RCC 7860 (cell line): ENCODE results near the gene SUSD1.

Experiments
- DNase-seq: peaks from one replicate; pipeline ENCODE4 v3.0.0-alpha.2; 2015; ENCODE audit warnings: low spot score
- FAIRE-seq: peaks from 2 replicates; lab custom pipeline; 2012; peaks lifted over from hg19 to GRCh38; lab: Jason Lieb, UNC

The SUSD1 gene

DNA sequence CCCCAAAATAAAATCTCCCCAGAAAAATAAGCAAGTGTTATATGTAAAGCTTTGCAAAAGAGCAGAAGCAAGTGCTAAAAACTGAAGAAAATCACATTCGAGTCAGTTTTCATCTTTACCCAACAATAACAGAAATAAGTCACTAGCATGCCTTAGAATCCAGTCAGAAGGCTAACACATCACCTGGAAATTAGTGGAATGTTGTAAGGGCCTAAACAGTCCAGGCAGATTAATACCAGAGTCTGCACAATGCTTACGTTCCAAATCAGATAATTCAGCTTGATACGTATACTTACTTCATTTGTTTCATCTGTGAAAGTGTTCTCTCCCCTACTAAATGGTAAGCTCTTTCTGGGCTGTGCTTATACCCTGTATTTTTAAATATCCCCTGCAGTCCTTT lies 42.7 kb downstream of the SUSD1 start:
- no peak for DNase-seq
- no peak for FAIRE-seq

DNA sequence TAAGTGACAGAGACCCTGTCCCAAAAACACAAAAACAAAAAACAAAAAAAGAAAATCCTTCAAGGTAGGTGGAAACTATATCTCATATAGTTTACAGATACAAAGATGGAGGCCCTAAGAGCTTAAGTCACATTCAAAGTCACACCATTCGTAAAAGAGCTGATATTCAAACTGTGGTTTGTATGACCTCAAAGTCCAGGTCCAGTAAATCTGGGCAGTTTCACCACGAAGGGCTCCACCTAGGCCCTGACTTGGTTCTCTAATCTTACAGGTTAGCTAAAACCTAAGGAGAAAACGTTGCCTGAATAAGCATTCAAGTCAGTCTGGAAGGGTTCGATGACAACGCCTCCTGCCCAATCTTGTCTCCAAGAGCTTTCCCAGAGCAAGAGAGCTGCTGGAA lies 44.1 kb downstream of the SUSD1 start:
- DNase-seq (no peak), FAIRE-seq (no peak)

DNA sequence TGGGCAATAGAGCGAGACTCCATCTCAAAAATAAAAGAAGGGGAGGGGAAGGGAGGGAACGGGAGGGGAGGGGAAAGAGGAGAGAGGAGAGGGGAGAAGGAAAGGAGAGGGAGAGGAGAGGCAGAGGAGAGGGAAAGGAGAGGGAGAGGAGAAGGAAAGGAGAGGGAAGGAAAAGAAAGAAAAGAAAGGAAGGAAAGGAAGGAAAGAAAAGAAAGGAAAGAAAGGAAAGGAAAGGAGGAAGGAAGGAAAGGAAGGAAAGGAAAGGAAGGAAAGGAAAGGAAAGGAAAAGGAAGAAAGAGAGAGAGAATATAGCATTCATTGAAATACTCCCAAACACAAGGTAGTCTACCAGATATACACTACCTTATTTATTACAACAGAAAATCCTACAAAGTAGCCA lies 44.8 kb downstream of the SUSD1 start:
- FAIRE-seq = no peak

DNA sequence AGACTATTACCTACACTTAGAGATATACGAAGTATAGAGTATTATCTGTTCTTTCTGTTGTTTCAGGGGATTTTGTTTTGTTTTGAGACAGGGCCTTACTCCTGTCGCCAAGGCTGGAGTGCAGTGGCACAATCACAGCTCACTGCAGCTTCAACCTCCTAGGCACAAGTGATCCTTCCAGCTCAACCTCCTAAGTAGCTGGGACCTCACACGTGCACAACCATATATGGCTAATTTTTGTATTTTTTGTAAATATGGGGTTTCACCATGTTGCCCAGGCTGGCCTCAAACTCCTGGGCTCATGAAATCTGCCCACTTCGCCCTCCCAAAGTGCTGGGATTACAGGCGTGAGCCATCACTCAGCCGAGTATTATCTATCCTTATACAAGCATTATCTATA lies 45.9 kb downstream of the SUSD1 start:
- FAIRE-seq (no peak), DNase-seq (no peak)

More for the DNA sequence above, 44.8 kb downstream of the SUSD1 start:
- DNase-seq = no peak

DNA sequence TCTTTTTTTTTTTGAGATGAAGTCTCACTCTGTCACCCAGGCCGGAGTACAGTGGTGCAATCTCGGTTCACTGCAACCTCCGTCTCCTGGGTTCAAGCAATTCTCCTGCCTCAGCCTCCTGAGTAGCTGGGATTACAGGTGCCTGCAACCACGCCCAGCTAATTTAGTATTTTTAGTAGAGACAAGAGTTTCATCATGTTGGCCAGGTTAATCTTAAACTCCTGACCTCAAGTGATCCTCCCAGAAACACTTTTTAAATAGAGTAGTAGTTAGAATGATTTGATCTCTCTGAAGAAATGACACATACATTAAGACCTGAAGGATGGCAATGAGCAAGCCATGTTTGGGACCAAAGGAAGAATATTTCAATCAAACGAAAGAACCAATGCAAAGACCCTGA lies 46.7 kb downstream of the SUSD1 start:
- FAIRE-seq = peak; percentile 75
- DNase-seq = peak; percentile 30

DNA sequence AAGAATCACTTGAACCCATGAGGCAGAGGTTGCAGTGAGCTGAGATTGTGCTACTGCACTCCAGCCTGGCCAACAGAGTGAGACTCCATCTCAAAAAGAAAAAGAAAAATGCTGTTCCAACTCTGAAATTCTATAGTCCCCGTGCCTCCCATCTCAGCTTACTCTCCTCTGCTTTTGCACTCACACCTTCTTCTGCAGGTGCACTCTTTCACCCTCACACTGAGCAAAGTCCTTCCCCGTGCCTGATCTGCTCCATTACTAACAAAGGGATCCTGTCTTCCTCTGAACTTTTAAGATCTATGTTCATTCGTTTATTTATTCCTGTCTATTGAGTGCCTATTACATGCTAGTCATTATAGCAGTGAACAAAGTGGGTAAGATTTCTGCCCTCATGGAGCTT lies 47.8 kb downstream of the SUSD1 start:
- FAIRE-seq = no peak

DNA sequence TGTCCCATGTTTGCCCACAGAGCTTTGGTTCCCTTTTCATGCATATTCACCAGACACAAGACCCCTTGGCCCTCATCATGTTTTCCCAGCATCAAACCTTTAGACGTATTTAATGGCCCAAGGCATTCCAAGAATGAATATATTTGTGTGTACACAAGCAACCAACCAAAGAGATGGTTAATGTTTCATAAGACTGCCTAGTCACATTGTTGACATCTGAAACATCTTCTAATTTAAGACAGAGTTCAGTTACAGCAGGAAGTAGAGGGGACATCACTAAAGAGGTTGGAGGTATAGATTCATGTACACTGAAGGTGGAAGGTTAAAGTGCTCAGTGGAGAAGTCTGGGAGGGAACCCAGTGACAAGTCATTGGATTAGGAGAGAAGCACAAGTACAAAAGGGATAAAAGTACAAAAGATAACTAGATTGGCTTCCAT lies 49.1 kb downstream of the SUSD1 start:
- DNase-seq (peak; percentile 94), FAIRE-seq (peak; percentile 98)

More for the DNA sequence above, 47.8 kb downstream of the SUSD1 start:
- DNase-seq = no peak

DNA sequence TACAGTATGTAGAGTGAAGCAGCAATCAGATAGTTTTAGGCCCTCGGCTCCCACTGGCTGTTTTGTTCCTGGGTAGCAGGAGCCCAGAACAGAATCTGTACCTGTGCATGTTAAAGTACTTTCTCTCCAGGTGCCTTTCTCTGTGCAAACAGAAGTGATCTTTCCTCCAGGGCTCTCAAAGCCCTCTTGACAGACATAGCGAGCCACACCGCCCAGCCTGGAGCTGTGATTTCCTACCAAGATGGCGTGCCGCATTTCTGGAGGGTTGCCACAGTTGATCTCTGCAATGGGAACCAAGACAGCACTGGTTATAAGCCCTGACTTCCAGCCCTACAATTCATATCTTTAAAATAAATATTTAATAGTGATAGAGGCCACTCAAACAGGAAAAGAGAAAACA lies 50.9 kb downstream of the SUSD1 start:
- FAIRE-seq (no peak), DNase-seq (no peak)

DNA sequence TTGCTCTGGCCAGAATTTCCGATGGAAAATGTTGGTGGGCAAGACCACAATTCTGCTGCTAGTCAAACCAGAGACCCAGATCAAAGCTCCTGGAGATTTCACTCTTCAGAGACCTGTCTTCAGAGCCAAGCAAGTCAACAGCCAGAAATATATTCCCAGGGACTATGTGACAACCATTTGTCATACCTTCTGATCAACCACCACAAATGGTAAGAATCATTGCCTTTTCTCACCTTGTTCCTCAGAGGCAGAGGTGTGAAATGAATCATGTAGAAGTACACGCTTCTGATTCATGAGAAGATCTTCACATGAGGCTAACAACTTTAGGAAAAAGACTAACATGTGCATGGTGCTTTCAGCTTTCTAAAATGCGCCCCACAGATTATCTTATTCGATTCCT lies 53.5 kb downstream of the SUSD1 start:
- FAIRE-seq (no peak), DNase-seq (no peak)

DNA sequence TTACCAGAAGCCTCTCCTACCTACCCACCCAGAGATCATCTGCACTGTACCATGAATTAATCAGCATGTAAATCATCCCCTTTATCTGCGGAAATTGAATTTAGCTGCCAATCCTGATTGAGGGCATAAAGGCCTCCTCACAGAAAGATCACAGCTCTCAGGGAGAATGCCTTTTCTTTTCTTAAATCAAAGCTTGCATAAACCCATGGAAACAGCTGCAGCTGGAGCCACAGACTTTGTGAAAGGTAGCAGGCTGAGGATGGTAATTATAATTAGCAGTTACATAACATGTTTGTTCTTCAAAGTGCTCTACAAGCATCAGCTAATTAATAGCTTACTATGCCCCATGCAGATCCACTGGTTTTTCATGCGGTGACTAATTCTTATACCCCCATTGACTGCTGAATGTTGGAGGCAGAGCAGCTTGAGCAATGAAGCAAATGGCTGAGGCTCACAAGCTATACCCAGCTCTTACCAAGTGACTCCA lies 54.6 kb downstream of the SUSD1 start:
- DNase-seq (peak; percentile 52), FAIRE-seq (peak; percentile 73)

DNA sequence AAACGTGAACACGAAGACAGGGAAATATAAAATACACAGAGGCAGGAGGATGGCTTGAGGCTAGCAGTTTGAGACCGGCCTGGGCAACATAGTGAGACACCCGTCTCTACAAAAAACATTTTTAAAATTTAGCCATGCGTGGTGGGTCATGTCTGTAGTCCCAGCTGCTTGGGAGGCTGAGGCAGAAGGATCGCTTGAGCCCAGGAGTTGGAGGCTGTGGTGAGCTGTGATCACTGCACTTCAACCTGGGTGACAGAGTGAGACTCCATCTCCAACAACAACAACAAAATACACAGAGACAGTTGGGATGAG lies 55.1 kb downstream of the SUSD1 start:
- FAIRE-seq = no peak

DNA sequence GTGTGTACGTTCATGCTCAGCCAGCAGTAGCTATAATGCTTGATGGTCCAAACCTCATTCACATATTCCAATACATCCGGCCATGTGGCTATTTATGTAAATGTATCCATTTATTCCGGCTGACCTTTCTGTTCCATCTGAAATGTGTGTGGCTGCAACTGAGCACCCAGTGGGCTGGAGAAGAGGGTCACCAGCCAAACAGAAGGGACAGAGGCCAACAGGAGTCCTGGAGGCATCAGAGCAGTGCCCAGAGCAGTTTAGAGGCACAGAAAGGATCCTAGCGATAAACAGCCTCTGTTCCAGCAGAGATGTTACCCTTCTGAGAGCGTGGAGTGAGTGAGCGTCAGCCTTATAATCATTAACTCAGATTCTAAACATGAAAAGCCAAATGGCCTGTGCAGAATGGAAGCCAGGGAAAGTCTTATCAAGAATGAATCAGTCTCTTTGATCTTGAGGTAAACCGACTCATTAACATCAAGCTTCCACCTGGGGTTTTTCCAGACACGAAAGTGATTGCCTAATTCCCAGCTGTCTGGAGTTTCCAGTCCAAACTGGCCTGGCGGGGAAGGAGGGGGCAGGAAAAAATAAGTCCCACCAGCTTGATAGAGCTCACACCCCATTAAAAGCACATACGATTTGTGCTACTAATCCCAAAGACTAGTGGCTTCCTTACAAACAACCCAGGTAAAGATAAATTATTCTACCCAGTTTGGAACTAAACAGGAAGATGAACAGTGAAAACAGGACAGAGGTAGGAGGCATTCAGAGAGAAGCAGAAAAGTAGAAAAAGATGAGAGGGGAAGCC lies 55.7 kb downstream of the SUSD1 start:
- FAIRE-seq = peak; percentile 98
- peak; percentile 99 for DNase-seq

More for the DNA sequence above, 55.1 kb downstream of the SUSD1 start:
- no peak for DNase-seq

DNA sequence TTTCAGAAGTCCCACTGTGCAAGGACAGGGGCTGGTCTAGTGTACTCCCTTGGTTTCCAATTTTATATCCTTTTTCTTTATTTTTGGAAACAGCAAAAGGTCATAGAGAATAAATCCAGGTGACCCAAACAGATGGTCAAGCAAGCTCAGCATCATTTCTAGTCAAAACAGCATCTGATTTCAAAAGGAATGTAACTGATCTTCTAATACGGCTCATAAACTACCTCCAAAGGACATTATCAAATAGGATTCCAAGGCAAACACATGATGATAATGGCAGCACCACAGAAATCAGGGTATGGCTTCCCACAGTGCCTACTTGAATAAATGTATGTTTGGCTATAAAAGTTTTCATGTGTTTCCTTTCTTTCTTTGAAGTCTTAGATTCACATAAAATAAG lies 57.1 kb downstream of the SUSD1 start:
- DNase-seq (no peak), FAIRE-seq (no peak)

DNA sequence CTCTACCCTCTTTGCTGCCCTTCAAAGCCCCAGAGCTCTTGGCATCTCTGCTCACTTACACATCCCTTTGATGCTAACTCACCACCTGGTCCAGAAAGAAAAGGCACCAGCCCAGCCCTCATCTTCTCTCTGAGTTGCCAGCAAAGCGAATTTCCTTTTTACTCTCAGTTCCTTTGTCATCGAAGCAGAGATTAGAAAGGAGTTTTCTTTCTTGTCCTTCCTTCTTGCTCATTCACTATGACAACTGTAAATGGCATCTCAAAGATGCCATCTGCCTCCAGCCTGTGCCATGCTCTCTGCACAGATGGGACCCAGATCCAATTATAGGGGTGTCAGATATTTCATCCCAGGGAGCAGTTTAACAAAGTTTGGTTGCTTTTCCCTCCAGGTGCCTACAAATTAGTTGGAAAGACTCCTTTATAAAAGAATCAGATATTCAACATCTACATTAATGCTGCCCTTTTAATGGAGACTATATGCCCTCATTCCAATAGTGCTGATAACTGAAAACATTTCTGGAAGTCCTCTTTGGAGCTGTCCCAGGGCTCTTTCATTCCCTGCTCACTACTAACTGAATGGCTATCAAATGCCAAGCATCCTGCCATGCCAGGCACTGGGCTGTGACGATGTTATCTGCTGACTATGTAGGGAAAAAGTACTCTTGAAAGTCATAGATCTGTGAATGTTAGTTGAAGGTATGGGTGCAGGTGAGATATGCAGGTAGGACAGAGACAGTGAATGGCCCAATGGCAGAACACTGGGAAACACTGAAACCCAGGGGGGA lies 58.9 kb downstream of the SUSD1 start:
- peak; percentile 7 for DNase-seq
- FAIRE-seq = no peak

DNA sequence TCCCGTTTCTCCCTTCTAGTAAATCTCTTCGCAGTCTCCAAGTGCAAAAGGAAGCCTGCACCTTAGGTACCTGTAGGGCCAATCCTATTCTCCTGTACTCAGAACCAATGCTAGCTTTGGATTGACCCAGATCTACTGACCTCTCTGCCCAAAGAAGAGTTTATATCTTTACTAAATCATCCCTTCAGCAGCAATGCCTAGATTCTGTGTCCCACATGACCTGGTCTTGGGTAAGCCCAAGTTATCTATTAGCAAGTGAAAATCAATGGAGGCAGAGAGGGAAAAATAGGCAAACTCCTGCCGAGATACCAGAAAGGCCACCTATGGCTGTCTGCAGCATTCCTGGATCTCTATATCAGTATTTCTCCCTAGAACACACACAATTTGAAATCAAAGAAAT lies 60.0 kb downstream of the SUSD1 start:
- FAIRE-seq (no peak), DNase-seq (no peak)

DNA sequence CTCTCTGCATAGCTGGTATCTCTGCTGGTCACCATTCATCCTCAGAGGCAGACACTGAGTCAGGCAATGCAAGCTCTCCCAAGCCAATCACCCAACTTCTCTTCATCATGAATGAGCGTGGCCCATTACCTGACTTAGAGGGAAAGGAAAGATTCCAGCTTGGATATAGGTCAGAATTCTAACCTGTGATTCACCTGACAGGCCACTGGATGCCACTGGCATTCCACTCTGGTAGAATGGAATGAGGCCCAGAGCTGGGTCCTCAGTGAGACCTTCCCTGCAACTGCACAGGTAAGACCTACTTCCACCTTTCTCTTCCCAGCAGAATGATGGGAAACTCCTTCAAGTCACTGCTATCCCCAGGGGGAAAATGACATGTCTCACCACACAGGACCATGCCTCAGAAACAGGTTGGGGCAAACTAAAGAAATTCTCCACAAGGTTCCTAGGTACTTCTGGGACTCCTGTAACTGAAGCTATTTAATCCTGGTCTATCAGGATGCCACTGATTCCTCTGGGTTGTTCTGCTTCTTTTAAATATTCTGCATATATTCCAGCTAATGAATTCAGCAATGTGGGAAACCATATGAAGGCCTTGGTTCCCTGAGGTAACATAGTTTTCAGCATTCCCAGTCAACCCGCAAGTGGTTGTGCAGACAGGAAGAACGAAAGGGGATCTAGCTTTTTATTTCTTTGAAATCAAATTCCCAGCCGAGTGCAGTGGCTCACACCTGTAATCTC lies 62.0 kb downstream of the SUSD1 start:
- no peak for FAIRE-seq
- peak; percentile 91 for DNase-seq

DNA sequence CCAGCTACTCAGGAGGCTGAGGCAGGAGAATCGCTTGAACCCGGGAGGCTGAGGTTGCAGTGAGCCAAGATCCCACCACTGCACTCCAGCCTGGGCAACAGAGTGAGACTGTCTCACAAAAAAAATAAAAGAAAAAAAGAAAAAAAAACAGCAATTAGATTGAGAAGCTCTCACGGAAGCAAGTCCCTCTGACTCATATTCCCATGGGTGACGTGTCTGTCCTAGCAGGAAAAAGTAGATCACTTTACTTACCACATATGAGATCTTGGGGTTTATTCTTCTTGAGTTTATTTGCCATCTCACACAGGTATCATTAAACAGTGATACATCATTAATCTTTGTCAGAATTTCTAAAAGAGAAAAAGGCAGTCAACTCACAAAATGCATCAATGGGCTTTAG lies 62.6 kb downstream of the SUSD1 start:
- peak; percentile 94 for FAIRE-seq
- peak; percentile 95 for DNase-seq

DNA sequence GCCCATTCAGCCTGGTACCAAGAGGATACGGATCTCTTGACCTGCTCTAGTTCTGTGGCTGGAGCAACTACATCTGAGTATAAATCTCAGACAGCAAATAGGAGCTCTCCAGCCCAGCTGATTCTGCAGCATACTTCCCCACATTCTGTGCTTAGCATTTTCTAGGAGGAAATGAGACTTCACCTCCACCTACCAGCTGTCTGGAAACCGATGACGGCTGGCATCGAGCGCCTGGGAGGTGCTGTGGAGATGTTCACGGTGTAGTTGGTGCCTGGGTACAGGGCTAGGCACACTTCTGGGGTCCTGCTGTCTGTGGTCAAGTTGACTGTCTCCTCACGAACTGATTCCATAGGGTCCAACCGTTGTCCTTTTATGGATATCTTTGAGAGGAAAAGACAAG lies 63.6 kb downstream of the SUSD1 start:
- FAIRE-seq (no peak), DNase-seq (no peak)

DNA sequence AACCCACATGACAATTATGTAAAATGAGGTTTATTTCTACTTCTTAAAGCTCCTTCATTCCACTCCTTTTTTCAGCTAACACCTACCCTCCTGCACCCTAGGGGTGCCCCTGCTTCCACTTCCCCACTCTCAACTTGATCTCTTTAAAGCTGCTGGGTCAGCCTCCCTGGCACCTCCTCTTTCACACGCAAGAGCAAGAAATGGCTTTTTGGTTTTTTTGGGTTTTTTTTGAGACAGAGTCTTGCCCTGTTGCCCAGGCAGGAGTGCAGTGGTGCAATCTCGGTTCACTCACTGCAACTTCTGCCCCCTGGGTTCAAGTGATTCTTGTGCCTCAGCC lies 64.4 kb downstream of the SUSD1 start:
- FAIRE-seq (no peak), DNase-seq (no peak)

DNA sequence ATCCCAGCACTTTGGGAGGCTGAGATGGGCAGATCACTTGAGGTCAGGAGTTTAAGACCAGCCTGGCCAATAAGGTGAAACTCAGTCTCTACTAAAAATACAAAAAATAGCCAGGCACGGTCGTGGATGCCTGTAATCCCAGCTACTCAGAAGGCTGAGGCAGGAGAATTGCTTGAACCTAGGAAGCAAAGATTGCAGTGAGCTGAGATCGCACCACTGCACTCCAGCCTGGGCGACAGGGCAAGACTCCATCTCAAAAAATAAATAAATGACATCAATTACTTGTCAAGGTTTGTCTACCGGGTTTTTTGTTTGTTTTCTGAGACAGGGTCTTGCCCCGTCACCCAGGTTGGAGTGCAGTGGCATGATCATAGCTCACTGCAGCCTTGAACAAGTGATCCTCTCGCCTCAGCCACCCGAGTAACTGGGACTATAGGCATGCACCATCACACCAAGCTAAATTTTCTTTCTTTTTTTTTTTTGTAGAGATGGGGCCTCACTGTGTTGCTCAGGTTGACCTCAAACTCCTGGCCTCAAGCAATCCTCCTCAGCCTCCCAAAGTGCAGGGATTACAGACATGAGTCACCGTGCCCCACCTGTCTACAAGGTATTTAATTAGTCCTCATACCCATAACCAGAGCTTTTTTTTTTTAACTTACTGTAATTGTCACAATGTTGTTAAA lies 64.9 kb downstream of the SUSD1 start:
- no peak for FAIRE-seq
- no peak for DNase-seq

DNA sequence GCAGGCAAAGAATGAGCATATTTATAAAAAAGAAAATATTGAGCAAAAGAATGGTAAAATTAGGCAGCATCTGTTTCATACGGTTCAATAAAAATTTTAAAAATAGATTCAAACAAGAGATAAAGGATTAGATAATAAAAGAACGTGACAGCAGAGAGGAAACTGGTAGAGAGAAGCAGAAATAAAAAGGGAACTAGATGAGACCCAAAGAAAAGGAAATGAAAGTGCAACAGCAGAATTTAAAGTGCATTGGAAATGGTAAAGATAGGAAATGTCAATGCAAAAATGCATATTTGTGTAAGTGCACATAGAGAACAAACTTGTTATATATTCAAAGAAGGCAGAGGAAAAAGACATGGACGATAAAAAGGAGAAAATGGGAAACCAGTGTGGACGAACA lies 70.2 kb downstream of the SUSD1 start:
- FAIRE-seq = no peak
- DNase-seq = no peak
